NCI-H446 (cell line): ENCODE results near the gene S100A11.

Experiments
- DNase-seq, 2 experiments: peaks; one replicate each; lab custom pipeline; 2025; lab: John Stamatoyannopoulos, UW

The S100A11 gene

GRCh38 chr1:152039461-152039860, 2.7 kb upstream of the S100A11 start:
- DNase-seq, result no peak

GRCh38 chr1:152038871-152039270, 2.1 kb upstream of the S100A11 start:
- DNase-seq, result no peak

- DNase-seq, result no peak
Measured at GRCh38 chr1:152035539-152036266, 1.1 kb downstream of the S100A11 start.

- DNase-seq, result peak; percentile 18 to 45
Measured at GRCh38 chr1:152034654-152035538, 1.9 kb downstream of the S100A11 start.

GRCh38 chr1:152034324-152034653, 2.5 kb downstream of the S100A11 start:
- no peak for DNase-seq

- DNase-seq, result no peak
Measured at GRCh38 chr1:152029929-152030211, 6.9 kb downstream of the S100A11 start.

- no peak for DNase-seq
Measured at GRCh38 chr1:152029144-152029928, 7.5 kb downstream of the S100A11 start.

- no peak for DNase-seq
Measured at GRCh38 chr1:152026895-152027294, 9.9 kb downstream of the S100A11 start.

GRCh38 chr1:152024223-152024622, 12.6 kb downstream of the S100A11 start:
- DNase-seq, result no peak

- DNase-seq, result no peak
Measured at GRCh38 chr1:152023221-152023620, 13.6 kb downstream of the S100A11 start.

GRCh38 chr1:152022474-152022873, 14.3 kb downstream of the S100A11 start:
- no peak for DNase-seq

- DNase-seq, result no peak
Measured at GRCh38 chr1:152021569-152021968, 15.2 kb downstream of the S100A11 start.

- DNase-seq, result no peak
Measured at GRCh38 chr1:152020849-152021248, 16.0 kb downstream of the S100A11 start.

GRCh38 chr1:152018537-152018936, 18.3 kb downstream of the S100A11 start:
- no peak for DNase-seq

- DNase-seq, result no peak
Measured at GRCh38 chr1:152015766-152016165, 21.0 kb downstream of the S100A11 start.

- no peak for DNase-seq
Measured at GRCh38 chr1:152014943-152015342, 21.9 kb downstream of the S100A11 start.

GRCh38 chr1:152013664-152014237, 23.1 kb downstream of the S100A11 start:
- DNase-seq, result peak in 1 of 2 experiments; percentile 26

GRCh38 chr1:152009691-152010090, 27.1 kb downstream of the S100A11 start:
- DNase-seq, result no peak

- no peak for DNase-seq
Measured at GRCh38 chr1:152007047-152007446, 29.8 kb downstream of the S100A11 start.

- DNase-seq, result no peak
Measured at GRCh38 chr1:152005360-152005912, 31.4 kb downstream of the S100A11 start.

GRCh38 chr1:152003846-152004442, 32.9 kb downstream of the S100A11 start:
- no peak for DNase-seq

GRCh38 chr1:152002960-152003359, 33.8 kb downstream of the S100A11 start:
- no peak for DNase-seq
